Adipocyte (in vitro differentiated cells): ENCODE results near the gene IGSF11.

ENCODE experiments used
- DNase-seq: peaks from one replicate; pipeline ENCODE4 v3.0.0-alpha.2; 2015; ENCODE audit warnings: low read depth
- H3K27me3 ChIP-seq: replicated peaks from 2 replicates; pipeline ENCODE4 v1.7.0; 2013; ENCODE audit warnings: mild to moderate bottlenecking, low read length, moderate library complexity; ENCODE audit not compliant: control insufficient read depth, insufficient read depth
- H3K36me3 ChIP-seq: 2 replicates; pipeline ENCODE4 v1.7.0; 2013; ENCODE audit warnings: low read length, mild to moderate bottlenecking, moderate library complexity; ENCODE audit not compliant: control insufficient read depth, insufficient read depth, severe bottlenecking
- H3K4me1 ChIP-seq: 2 replicates; pipeline ENCODE4 v1.7.0; 2013; ENCODE audit warnings: mild to moderate bottlenecking, low read length, moderate library complexity; ENCODE audit not compliant: control insufficient read depth, insufficient read depth
- H3K4me3 ChIP-seq: 2 replicates; pipeline ENCODE4 v1.7.0; 2013; ENCODE audit warnings: mild to moderate bottlenecking, low read length, moderate library complexity
- H3K9ac ChIP-seq: 2 replicates; pipeline ENCODE4 v1.7.0; 2013; ENCODE audit warnings: mild to moderate bottlenecking, low read length, moderate library complexity
- H3K9me3 ChIP-seq: 2 replicates; pipeline ENCODE4 v1.7.0; 2013; ENCODE audit warnings: mild to moderate bottlenecking, low read length, moderate library complexity; ENCODE audit not compliant: control insufficient read depth

The IGSF11 gene

DNA sequence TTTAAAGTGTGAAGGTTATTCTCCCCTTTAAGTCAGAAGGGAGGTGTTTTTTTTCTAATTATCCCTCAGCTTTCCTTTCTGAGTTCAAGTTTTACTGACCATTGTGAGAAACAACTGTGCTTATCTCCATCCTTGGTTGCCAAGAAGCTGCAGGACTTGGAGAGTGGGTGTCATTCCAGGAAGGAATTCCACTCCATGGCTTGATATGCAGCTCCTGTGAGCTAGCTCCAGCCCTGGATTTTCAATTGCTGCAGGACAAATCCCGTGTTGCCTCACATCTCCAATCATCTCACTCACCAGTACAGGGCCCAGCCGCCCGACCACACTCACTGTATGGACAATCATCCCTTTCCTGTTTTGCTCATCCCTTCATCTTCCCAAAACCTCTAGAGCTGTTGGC, 122.5 kb downstream of the IGSF11 start:
- no peak overlapping the region for H3K4me3 ChIP-seq
- no peaks in the 10 kb centered on the region for H3K4me1 ChIP-seq
- H3K27me3 ChIP-seq = no peaks in the 10 kb centered on the region
- no peaks in the 10 kb centered on the region for H3K36me3 ChIP-seq
- H3K9ac ChIP-seq = no peak overlapping the region
- H3K9me3 ChIP-seq = no peaks in the 10 kb centered on the region
- no peak for DNase-seq

DNA sequence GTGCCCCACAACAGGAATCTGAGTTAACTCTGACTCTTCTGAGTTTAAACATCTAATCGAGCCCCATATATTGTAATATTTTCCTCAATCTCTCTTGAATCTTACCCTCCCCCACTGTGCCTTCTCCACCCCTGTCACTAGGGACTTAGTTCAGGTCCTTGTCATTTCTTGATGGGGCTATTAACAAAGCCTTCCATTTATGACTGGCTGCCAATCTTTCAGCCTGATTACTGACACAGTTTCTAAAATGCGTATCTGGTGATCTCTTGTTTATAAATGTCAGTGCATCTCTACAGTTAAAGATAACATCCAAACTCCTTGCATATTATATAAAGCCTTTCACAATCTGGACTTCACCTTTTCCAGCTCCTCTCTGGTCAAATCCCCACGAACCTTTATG, 124.3 kb downstream of the IGSF11 start:
- DNase-seq = no peak
- H3K9me3 ChIP-seq = no peaks in the 10 kb centered on the region
- H3K9ac ChIP-seq = no peak overlapping the region
- no peaks in the 10 kb centered on the region for H3K4me1 ChIP-seq
- no peaks in the 10 kb centered on the region for H3K36me3 ChIP-seq
- no peaks in the 10 kb centered on the region for H3K27me3 ChIP-seq
- H3K4me3 ChIP-seq = no peak overlapping the region

DNA sequence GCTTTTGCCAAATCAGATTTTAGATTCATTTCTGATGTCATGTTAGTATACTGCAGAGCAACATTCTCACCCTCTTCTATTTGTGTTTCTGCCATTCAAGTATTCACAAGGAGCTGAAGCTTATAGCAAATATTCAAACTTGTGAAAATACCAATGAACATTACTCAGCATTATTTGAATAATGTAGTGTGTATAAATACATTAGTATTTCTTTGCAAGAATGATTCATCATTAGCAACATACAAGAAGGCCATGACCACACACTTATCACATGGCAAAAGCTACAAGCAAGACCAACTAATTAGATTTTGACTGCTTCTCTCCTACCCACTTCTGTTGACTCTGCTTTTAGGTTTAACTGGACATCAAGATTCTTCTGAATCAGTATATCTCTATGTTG, 124.9 kb downstream of the IGSF11 start:
- H3K36me3 ChIP-seq = no peaks in the 10 kb centered on the region
- H3K27me3 ChIP-seq = no peaks in the 10 kb centered on the region
- H3K4me3 ChIP-seq = no peak overlapping the region
- H3K9ac ChIP-seq = no peak overlapping the region
- H3K9me3 ChIP-seq = no peaks in the 10 kb centered on the region
- DNase-seq = no peak
- H3K4me1 ChIP-seq = no peaks in the 10 kb centered on the region

DNA sequence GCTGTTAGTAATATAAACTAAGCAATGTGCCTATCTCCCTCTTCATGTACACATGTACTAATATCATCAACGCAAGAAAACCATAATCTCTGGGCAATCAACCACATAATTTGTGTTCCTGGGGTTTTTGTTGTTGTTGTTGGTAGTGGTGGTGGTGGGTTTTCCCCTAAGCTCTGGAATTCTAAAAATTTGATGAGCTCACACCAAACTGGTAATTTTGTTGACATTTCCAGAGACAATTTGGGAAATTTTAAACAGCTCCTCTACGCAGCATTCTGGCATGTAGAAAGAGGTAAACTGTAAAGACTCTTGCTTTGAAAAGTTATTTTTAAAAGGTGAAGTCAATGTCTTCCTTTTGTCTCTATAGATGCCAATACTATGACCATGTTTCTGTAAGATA, 126.7 kb downstream of the IGSF11 start:
- Histone ChIP-seq H3K9ac (no peak overlapping the region), H3K36me3 (no peaks in the 10 kb centered on the region), H3K4me1 (no peaks in the 10 kb centered on the region), H3K4me3 (no peak overlapping the region), H3K9me3 (no peaks in the 10 kb centered on the region), H3K27me3 (no peaks in the 10 kb centered on the region)
- DNase-seq = no peak

DNA sequence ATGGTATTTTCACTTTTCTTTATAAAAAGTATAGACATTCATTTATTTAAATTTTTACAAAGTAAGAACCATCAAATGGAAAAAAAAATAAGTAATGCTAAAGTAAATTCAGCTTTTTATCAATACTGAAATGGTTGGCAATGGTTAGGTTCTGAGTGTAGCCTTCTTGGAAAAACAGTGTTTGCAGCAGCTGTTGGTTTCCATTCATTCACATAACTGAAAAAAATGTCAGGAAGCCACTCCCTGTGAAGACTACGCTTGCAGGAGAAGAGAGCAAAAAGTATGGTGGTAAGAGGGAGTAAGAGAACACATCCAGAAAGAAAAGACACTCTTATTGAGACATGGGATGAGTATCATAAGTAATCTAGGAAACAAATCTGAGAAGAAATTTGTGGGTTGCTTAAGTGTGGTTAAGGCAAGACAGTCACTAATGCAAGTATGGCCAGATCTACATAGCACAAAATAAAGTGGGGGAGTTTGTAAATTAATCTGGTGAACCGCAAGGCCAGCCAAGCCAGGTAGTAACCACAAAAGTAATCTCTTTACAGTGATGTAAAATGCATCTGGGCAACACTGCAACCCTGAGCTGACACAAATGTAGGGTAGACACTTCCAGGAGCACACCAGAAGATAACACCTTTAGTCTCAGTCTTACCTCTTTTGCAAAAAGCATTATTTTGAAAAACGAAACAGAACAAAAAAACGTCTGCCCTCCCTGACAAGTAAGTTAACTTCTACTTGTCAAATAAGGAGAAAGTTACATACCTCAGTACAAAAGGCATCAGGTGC, 133.7 kb downstream of the IGSF11 start:
- H3K9me3 ChIP-seq = no peaks in the 10 kb centered on the region
- no peak overlapping the region for H3K4me3 ChIP-seq
- no peak for DNase-seq
- no peaks in the 10 kb centered on the region for H3K4me1 ChIP-seq
- H3K36me3 ChIP-seq = no peaks in the 10 kb centered on the region
- H3K9ac ChIP-seq = no peak overlapping the region
- H3K27me3 ChIP-seq = peaks cover 10% of the 10 kb centered on the region

- Histone ChIP-seq H3K9me3 (no peaks in the 10 kb centered on the region), H3K4me3 (no peak overlapping the region), H3K27me3 (peaks cover 36% of the 10 kb centered on the region), H3K9ac (no peak overlapping the region), H3K36me3 (no peaks in the 10 kb centered on the region), H3K4me1 (no peaks in the 10 kb centered on the region)
- no peak for DNase-seq
Measured at GRCh38 chr3:118890206-118890605, 144.4 kb downstream of the IGSF11 start.

DNA sequence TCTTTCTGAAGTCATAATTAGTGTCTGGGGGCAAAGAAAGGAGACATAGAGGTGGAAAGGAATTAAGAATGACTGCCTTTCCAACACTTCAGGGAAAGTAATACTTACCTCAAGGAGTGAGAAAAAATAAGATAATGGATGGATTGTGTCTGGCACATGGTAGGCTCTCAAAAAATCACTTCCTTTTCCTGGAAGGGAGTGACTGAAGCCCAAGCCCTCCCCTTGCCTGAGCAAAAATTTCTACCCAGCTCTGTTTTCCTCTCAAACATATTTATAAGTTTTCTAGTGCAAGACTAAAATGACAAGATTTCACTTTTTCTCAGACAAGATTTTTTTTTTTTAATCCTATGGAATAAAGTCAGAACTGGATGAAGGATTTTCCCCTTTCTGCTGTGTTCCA, 145.0 kb downstream of the IGSF11 start:
- DNase-seq = no peak
- peaks cover 37% of the 10 kb centered on the region for H3K27me3 ChIP-seq
- H3K4me3 ChIP-seq = no peak overlapping the region
- H3K9me3 ChIP-seq = no peaks in the 10 kb centered on the region
- no peak overlapping the region for H3K9ac ChIP-seq
- H3K4me1 ChIP-seq = no peaks in the 10 kb centered on the region
- no peaks in the 10 kb centered on the region for H3K36me3 ChIP-seq

- Histone ChIP-seq H3K9ac (no peak overlapping the region), H3K9me3 (no peaks in the 10 kb centered on the region), H3K4me3 (no peak overlapping the region), H3K36me3 (no peaks in the 10 kb centered on the region), H3K4me1 (no peaks in the 10 kb centered on the region), H3K27me3 (peaks cover 37% of the 10 kb centered on the region)
- no peak for DNase-seq
Measured at GRCh38 chr3:118886708-118887107, 147.9 kb downstream of the IGSF11 start.

DNA sequence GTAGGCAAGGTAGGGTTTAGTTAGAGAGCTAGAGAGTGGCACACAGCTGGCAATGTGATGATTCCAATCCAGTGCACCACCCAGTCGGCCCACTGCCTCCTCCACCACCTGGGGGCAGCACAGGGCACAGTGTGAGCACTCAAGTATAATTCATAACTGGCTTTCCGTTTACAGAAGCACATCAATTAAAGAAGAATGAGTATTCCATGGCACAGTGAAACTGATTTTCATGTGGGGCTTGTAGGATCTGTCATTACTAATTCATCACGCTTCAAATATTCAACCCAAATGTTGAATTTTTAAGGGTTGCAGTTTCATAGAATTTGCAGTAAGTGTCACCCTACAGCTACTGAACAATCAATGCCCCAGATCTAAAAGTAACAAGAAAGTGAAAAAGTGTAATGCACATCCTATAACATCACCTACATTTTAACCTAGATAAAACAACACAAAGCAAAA, 149.9 kb downstream of the IGSF11 start:
- Histone ChIP-seq H3K36me3 (no peaks in the 10 kb centered on the region), H3K27me3 (peaks cover 37% of the 10 kb centered on the region), H3K9me3 (peaks cover 5% of the 10 kb centered on the region), H3K9ac (no peak overlapping the region), H3K4me1 (no peaks in the 10 kb centered on the region), H3K4me3 (no peak overlapping the region)
- DNase-seq = peak; percentile 80

GRCh38 chr3:118882353-118882947, 152.2 kb downstream of the IGSF11 start:
- H3K9me3 ChIP-seq = peaks cover 5% of the 10 kb centered on the region
- DNase-seq = peak; percentile 81
- no peak overlapping the region for H3K4me3 ChIP-seq
- H3K27me3 ChIP-seq = peaks cover 31% of the 10 kb centered on the region
- no peak overlapping the region for H3K9ac ChIP-seq
- no peaks in the 10 kb centered on the region for H3K36me3 ChIP-seq
- H3K4me1 ChIP-seq = no peaks in the 10 kb centered on the region

GRCh38 chr3:118868051-118868450, 166.6 kb downstream of the IGSF11 start:
- Histone ChIP-seq H3K9ac (no peak overlapping the region), H3K4me3 (no peak overlapping the region), H3K9me3 (no peaks in the 10 kb centered on the region), H3K36me3 (no peaks in the 10 kb centered on the region), H3K27me3 (no peaks in the 10 kb centered on the region), H3K4me1 (no peaks in the 10 kb centered on the region)
- DNase-seq = no peak
